H9 (cell line): Measurements from ENCODE around the gene CCDC74A. TPM values are rescaled to one million over a fixed set of nuclear protein-coding genes. Genes with fewer than 3 reads are reported as not detected.
"Not testable (repeated sequence)": the region's sequence is repeated elsewhere in the genome, so short reads cannot be mapped to it uniquely, and the experiment has no call there.

ENCODE experiments used
- DNase-seq: peaks from one replicate; pipeline ENCODE4 v3.0.0-alpha.2; 2017
- H2AFZ ChIP-seq: one replicate; pipeline ENCODE4 v1.6.1; 2013; ENCODE audit warnings: mild to moderate bottlenecking, low read length, control low read depth, moderate library complexity
- H2AK5ac ChIP-seq: 2 replicates; pipeline ENCODE4 v1.6.1; 2013; ENCODE audit warnings: low read length, control low read depth, mixed read lengths; ENCODE audit not compliant: insufficient read length
- H2BK120ac ChIP-seq: one replicate; pipeline ENCODE4 v1.6.1; 2013; ENCODE audit warnings: low read depth, mild to moderate bottlenecking, low read length, control low read depth, inconsistent platforms; ENCODE audit not compliant: poor library complexity, severe bottlenecking
- H2BK12ac ChIP-seq: 2 replicates; pipeline ENCODE4 v1.6.1; 2013; ENCODE audit warnings: low read length, control low read depth, mixed read lengths, low read depth; ENCODE audit not compliant: insufficient read length
- H2BK15ac ChIP-seq: 2 replicates; pipeline ENCODE4 v1.6.1; 2013; ENCODE audit warnings: low read depth, low read length, control low read depth
- H2BK20ac ChIP-seq: one replicate; pipeline ENCODE4 v1.6.1; 2013; ENCODE audit warnings: low read depth, mild to moderate bottlenecking, low read length, control low read depth, inconsistent platforms; ENCODE audit not compliant: poor library complexity, severe bottlenecking
- H2BK5ac ChIP-seq: 2 replicates; pipeline ENCODE4 v1.6.1; 2013; ENCODE audit warnings: low read length, control low read depth, mixed read lengths; ENCODE audit not compliant: insufficient read length
- H3K14ac ChIP-seq: 2 replicates; pipeline ENCODE4 v1.6.1; 2013; ENCODE audit warnings: low read length, control low read depth; ENCODE audit not compliant: insufficient read depth
- H3K18ac ChIP-seq: 2 replicates; pipeline ENCODE4 v1.6.1; 2013; ENCODE audit warnings: low read depth, mild to moderate bottlenecking, mixed read lengths, low read length, control low read depth; ENCODE audit not compliant: insufficient read length
- H3K23ac ChIP-seq: 2 replicates; pipeline ENCODE4 v1.6.1; 2013; ENCODE audit warnings: low read length, control low read depth, mixed read lengths, low read depth; ENCODE audit not compliant: insufficient read length
- H3K23me2 ChIP-seq: 2 replicates; pipeline ENCODE4 v1.6.1; 2013; ENCODE audit warnings: low read depth, mild to moderate bottlenecking, mixed read lengths, low read length, control low read depth; ENCODE audit not compliant: insufficient read length, poor library complexity, severe bottlenecking
- H3K27ac ChIP-seq: 2 replicates; pipeline ENCODE4 v1.5.1; 2013; ENCODE audit warnings: low read length, control low read depth, mixed read lengths, low read depth; ENCODE audit not compliant: insufficient read length
- H3K27me3 ChIP-seq: 2 replicates; pipeline ENCODE4 v1.6.1; 2013; ENCODE audit warnings: low read length, control low read depth, inconsistent platforms; ENCODE audit not compliant: insufficient read depth
- H3K4ac ChIP-seq: 2 replicates; pipeline ENCODE4 v1.6.1; 2013; ENCODE audit warnings: low read depth, mild to moderate bottlenecking, control low read depth, inconsistent platforms, low read length, moderate library complexity
- H3K4me1 ChIP-seq: 2 replicates; pipeline ENCODE4 v1.6.1; 2013; ENCODE audit warnings: low read length, control low read depth, inconsistent platforms; ENCODE audit not compliant: insufficient read depth
- H3K4me2 ChIP-seq: 2 replicates; pipeline ENCODE4 v1.6.1; 2013; ENCODE audit warnings: low read length, control low read depth, mixed read lengths; ENCODE audit not compliant: insufficient read length, insufficient read depth
- H3K56ac ChIP-seq: 2 replicates; pipeline ENCODE4 v1.6.1; 2013; ENCODE audit warnings: low read depth, mild to moderate bottlenecking, mixed read lengths, low read length, control low read depth; ENCODE audit not compliant: insufficient read length
- H3K79me1 ChIP-seq: 2 replicates; pipeline ENCODE4 v1.6.1; 2013; ENCODE audit warnings: low read depth, mild to moderate bottlenecking, moderate library complexity, low read length, control low read depth, inconsistent platforms; ENCODE audit not compliant: insufficient read depth, poor library complexity, severe bottlenecking
- H3K79me2 ChIP-seq: 2 replicates; pipeline ENCODE4 v1.6.1; 2013; ENCODE audit warnings: low read length, control low read depth, inconsistent platforms; ENCODE audit not compliant: insufficient read depth
- H3K9ac ChIP-seq: 2 replicates; pipeline ENCODE4 v1.6.1; 2013; ENCODE audit warnings: low read length, control low read depth, mixed read lengths; ENCODE audit not compliant: insufficient read length; ENCODE audit errors: extremely low read depth
- H3K9me3 ChIP-seq: one replicate; pipeline ENCODE4 v1.6.1; 2013; ENCODE audit warnings: low read depth, low read length, inconsistent platforms; ENCODE audit not compliant: control insufficient read depth
- H3T11ph ChIP-seq: one replicate; pipeline ENCODE4 v1.6.1; 2013; ENCODE audit warnings: mild to moderate bottlenecking, low read length, control low read depth, inconsistent platforms
- H4K20me1 ChIP-seq: one replicate; pipeline ENCODE4 v1.6.1; 2013; ENCODE audit not compliant: control insufficient read depth, insufficient read length, insufficient read depth
- H4K5ac ChIP-seq: 2 replicates; pipeline ENCODE4 v1.6.1; 2013; ENCODE audit warnings: low read depth, mild to moderate bottlenecking, mixed read lengths, low read length, control low read depth; ENCODE audit not compliant: insufficient read length
- H4K8ac ChIP-seq: replicated peaks from 2 replicates; pipeline ENCODE4 v1.6.1; 2013; ENCODE audit warnings: low read length, control low read depth, mixed read lengths, low read depth; ENCODE audit not compliant: insufficient read length
- H4K91ac ChIP-seq: 2 replicates; pipeline ENCODE4 v1.6.1; 2013; ENCODE audit warnings: low read depth, mild to moderate bottlenecking, moderate library complexity, mixed read lengths, low read length, control low read depth; ENCODE audit not compliant: insufficient read length
- H3K27ac Mint-ChIP-seq, 3 experiments: 2 replicates in 2 of 3; 3 replicates in 1 of 3; pipeline ENCODE4 v1.8.0; 2020 to 2021; ENCODE audit warnings: mixed read lengths in 3 of 3, mild to moderate bottlenecking in 1 of 3, moderate library complexity in 1 of 3
- H3K27me3 Mint-ChIP-seq: 2 replicates; pipeline ENCODE4 v1.8.0; 2021; ENCODE audit warnings: low read depth, mild to moderate bottlenecking, moderate library complexity, mixed read lengths
- H3K36me3 Mint-ChIP-seq, 3 experiments: 2 replicates in 2 of 3; 3 replicates in 1 of 3; pipeline ENCODE4 v1.8.0; 2020 to 2021; ENCODE audit warnings: low read depth in 3 of 3, mixed read lengths in 3 of 3; ENCODE audit not compliant: insufficient read depth in 1 of 3
- H3K4me1 Mint-ChIP-seq, 2 experiments: 2 replicates each; pipeline ENCODE4 v1.8.0; 2020; ENCODE audit warnings: mixed read lengths in 2 of 2
- H3K4me3 Mint-ChIP-seq, 2 experiments: 2 replicates in 1 of 2; 3 replicates in 1 of 2; pipeline ENCODE4 v1.8.0; 2020 to 2021; ENCODE audit warnings: mild to moderate bottlenecking in 2 of 2, mixed read lengths in 2 of 2, moderate library complexity in 1 of 2
- H3K9me3 Mint-ChIP-seq, 2 experiments: 2 replicates in 1 of 2; 3 replicates in 1 of 2; pipeline ENCODE4 v1.8.0; 2020; ENCODE audit warnings: mild to moderate bottlenecking in 2 of 2, mixed read lengths in 2 of 2, moderate library complexity in 1 of 2
- CTCF ChIP-seq: fragments of 200-600 bp; sonication (generic); conservative IDR thresholded peaks from 3 replicates; pipeline ENCODE4 v1.8.0; 2021; ENCODE audit warnings: antibody characterized with exemption, mild to moderate bottlenecking
- WGBS: extraction: QIAGEN DNeasy Blood & Tissue Kit; methylation state at CpG from one replicate; pipeline ENCODE4 v1.1.7; 2013; ENCODE audit warnings: missing lambda C conversion rate, low lambda C conversion rate, mixed read lengths; ENCODE audit not compliant: insufficient read length; ENCODE audit errors: extremely low coverage; 5-methylcytosine and 5-hydroxymethylcytosine counted together
- total RNA-seq: library from RNA; stranded (reverse); gene quantifications from 2 replicates; pipeline ENCODE4 v1.2.1, GENCODE V29; 2021

Gene CCDC74A
- total RNA-seq, 1 experiment from 2014 or later, result 10.8 TPM

- Histone ChIP-seq H3K4me1 (no peaks in the 10 kb centered on the region), H3K4me2 (no peak overlapping the region), H3K14ac (no peak overlapping the region), H3K27me3 (no peaks in the 10 kb centered on the region), H3K23ac (no peak overlapping the region), H3T11ph (no peak overlapping the region), H3K18ac (no peak overlapping the region), H3K4ac (no peak overlapping the region), H2BK12ac (no peak overlapping the region), H4K91ac (no peak overlapping the region), H4K20me1 (no peaks in the 10 kb centered on the region), H3K79me1 (no peaks in the 10 kb centered on the region), H3K9ac (no peak overlapping the region), H2BK5ac (no peak overlapping the region), H2AK5ac (no peak overlapping the region), H2AFZ (no peak overlapping the region), H3K27ac (no peak overlapping the region), H2BK20ac (no peak overlapping the region), H2BK120ac (no peak overlapping the region), H3K9me3 (no peaks in the 10 kb centered on the region), H3K79me2 (no peaks in the 10 kb centered on the region), H4K8ac (no peak overlapping the region), H3K23me2 (no peaks in the 10 kb centered on the region), H2BK15ac (no peak overlapping the region), H4K5ac (no peak overlapping the region), H3K56ac (no peak overlapping the region)
- no peak for DNase-seq
- no peak for TF ChIP-seq CTCF
- no CpG with 5 or more reads among the region's 10 CpGs for WGBS
- Mint-ChIP-seq H3K27ac (no peak overlapping the region), H3K4me1 (peaks cover 0 to 4% of the 10 kb centered on the region in 2 experiments; a peak in 2 of 4 replicates), H3K9me3 (no peaks in the 10 kb centered on the region), H3K4me3 (no peak overlapping the region), H3K27me3 (peaks cover 1% of the 10 kb centered on the region; the same call in 1 of the 2 replicates), H3K36me3 (peaks cover 5 to 29% (median 22%) of the 10 kb centered on the region in 3 experiments; a peak in 6 of 7 replicates)
Measured at GRCh38 chr2:131520526-131520925, 7.2 kb upstream of the CCDC74A start.

DNA sequence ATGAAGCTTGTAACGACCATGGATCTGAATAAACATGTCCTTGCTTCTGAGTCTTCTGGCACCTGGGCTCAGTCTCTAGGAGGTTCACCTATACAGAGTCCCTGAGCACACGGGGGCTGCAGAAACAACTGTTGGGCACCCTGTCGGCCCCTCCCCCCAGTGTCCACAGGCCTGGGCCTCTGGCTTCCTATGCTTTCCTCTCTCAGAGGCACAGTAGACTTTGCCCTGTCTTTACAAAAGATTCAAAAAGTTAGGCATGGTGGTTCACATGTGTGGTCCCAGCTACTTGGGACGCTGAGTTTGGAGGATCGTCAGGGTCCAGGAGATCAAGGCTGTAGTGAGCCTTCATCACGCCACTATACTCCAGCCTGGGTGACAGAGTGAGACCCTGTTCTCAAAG lies 6.2 kb upstream of the CCDC74A start:
- H3K36me3 Mint-ChIP-seq, result peaks cover 5 to 29% (median 22%) of the 10 kb centered on the region in 3 experiments; a peak in 6 of 7 replicates

More for the DNA sequence above, 6.2 kb upstream of the CCDC74A start:
- H2BK12ac ChIP-seq, H2AK5ac ChIP-seq, H4K20me1 ChIP-seq, H4K91ac ChIP-seq, H3K4me1 Mint-ChIP-seq, H3K27me3 ChIP-seq, H3K23me2 ChIP-seq, H3K4ac ChIP-seq, H2BK20ac ChIP-seq, H3K79me2 ChIP-seq, H3K9me3 Mint-ChIP-seq, H3K4me3 Mint-ChIP-seq, H2BK120ac ChIP-seq, H3K9me3 ChIP-seq, H2BK15ac ChIP-seq, H3K9ac ChIP-seq, H3K4me1 ChIP-seq, H3K27me3 Mint-ChIP-seq, H3T11ph ChIP-seq, H3K23ac ChIP-seq, DNase-seq, H3K56ac ChIP-seq, H2BK5ac ChIP-seq, H3K79me1 ChIP-seq, H2AFZ ChIP-seq, H3K27ac ChIP-seq, H4K5ac ChIP-seq, H3K18ac ChIP-seq, H3K14ac ChIP-seq, H4K8ac ChIP-seq, H3K4me2 ChIP-seq: not testable (repeated sequence)
- no CpG with 5 or more reads among the region's 6 CpGs for WGBS
- peak overlapping the region in 2 of 3 experiments; percentile 79 to 89; a peak in 3 of 7 replicates for H3K27ac Mint-ChIP-seq
